Testis (tissue), 5 donors: Measurements from ENCODE around the gene EXOC8. TPM values are rescaled to one million over a fixed set of nuclear protein-coding genes. Genes with fewer than 3 reads are reported as not detected.
A peak's percentile ranks its signal among the peaks of the same experiment; 100 is the strongest.

ENCODE experiments used
- DNase-seq: peaks from one replicate; pipeline ENCODE4 v3.0.0-alpha.2; 2019
- H3K27ac ChIP-seq, 2 donors: fragments of 200-600 bp; sonication (generic); one replicate each; pipeline ENCODE4 v1.5.1; 2019
- H3K27me3 ChIP-seq: fragments of 200-600 bp; sonication (generic); one replicate; pipeline ENCODE4 v1.5.1; 2019
- H3K36me3 ChIP-seq: fragments of 200-600 bp; sonication (generic); one replicate; pipeline ENCODE4 v1.5.1; 2017; ENCODE audit warnings: low read depth; ENCODE audit errors: missing control alignments
- H3K4me1 ChIP-seq: fragments of 200-600 bp; sonication (generic); one replicate; pipeline ENCODE4 v1.5.1; 2019
- H3K4me3 ChIP-seq, 2 donors: fragments of 200-600 bp; sonication (generic); one replicate each; pipeline ENCODE4 v1.5.1; 2017 to 2019
- H3K9me3 ChIP-seq: fragments of 200-600 bp; sonication (generic); one replicate; pipeline ENCODE4 v1.5.1; 2017
- CTCF ChIP-seq, 3 experiments: fragments of 450-650 bp in 2 of 3; fragments of 200-600 bp in 1 of 3; sonication (generic) in 1 of 3; IDR thresholded peaks; one replicate each; pipeline ENCODE4 v1.5.1; 2016 to 2019; ENCODE audit warnings: antibody characterized with exemption in 3 of 3, mild to moderate bottlenecking in 2 of 3, moderate library complexity in 1 of 3
- POLR2A ChIP-seq: fragments of 450-650 bp; IDR thresholded peaks from one replicate; pipeline ENCODE4 v1.6.1; 2017; ENCODE audit warnings: antibody characterized with exemption, mild to moderate bottlenecking, moderate library complexity
- WGBS, 2 donors: methylation state at CpG; one replicate each; pipeline ENCODE4 v1.1.5; 2018; 5-methylcytosine and 5-hydroxymethylcytosine counted together
- intact Hi-C: fragments of 100-400 bp; cut with DNase I; formaldehyde crosslinking; loops from one replicate; pipeline ENCODE4 v1.15.1; 2023; ENCODE audit warnings: low total_unique reads
- long read RNA-seq, 2 donors: transcript quantifications; one replicate each; lab custom pipeline, GENCODE V29; 2026
- polyA plus RNA-seq: library from polyadenylated mRNA; stranded (reverse); fragments of 350-450 nt; fragmentation: Illumina TruSeq; extraction: RNeasy Lipid Tissue Mini Kit (QIAGEN cat#74804); gene quantifications from one replicate; pipeline ENCODE4 v1.2.3, GENCODE V29; 2014; ENCODE audit warnings: low read depth, low replicate concordance; ENCODE audit not compliant: insufficient read depth
- total RNA-seq, 2 donors: library from RNA; depleted of rRNA; stranded (reverse); fragments of >200 nt; gene quantifications; one replicate each; pipeline ENCODE4 v1.2.3, GENCODE V29; 2016

EXOC8 gene
- total RNA-seq (10 to 100 TPM; 13.9 to 14.7 TPM), polyA plus RNA-seq (9.3 TPM)
- long read RNA-seq, donor 1, full-length matches to known transcripts: 20 of 20 reads
- long read RNA-seq, donor 1, partial matches to known transcripts: 0 of 20 reads
- long read RNA-seq, donor 1, other reads (novel, unspliced or antisense): 0 of 20 reads
- long read RNA-seq, donor 2, full-length matches to known transcripts: 13 of 13 reads
- long read RNA-seq, donor 2, partial matches to known transcripts: 0 of 13 reads
- long read RNA-seq, donor 2, other reads (novel, unspliced or antisense): 0 of 13 reads

- DNase-seq: peak; percentile 94
- H3K9me3 ChIP-seq: no peaks in the 10 kb centered on the region
- H3K27ac ChIP-seq: peak within 1 kb of the TSS; percentile 90 to 92
- intact Hi-C loops: no loop called here
- peak within 1 kb of the TSS; percentile 83 to 98 for H3K4me3 ChIP-seq
- peaks cover 35% of the 10 kb centered on the region for H3K4me1 ChIP-seq
- no peaks in the 10 kb centered on the region for H3K27me3 ChIP-seq
- WGBS, 2 donors: 0% methylated on average over 2 to 68 of the region's 74 CpGs
- no peaks in the 10 kb centered on the region for H3K36me3 ChIP-seq
- TF ChIP-seq POLR2A (peak; percentile 29), CTCF (IDR thresholded peaks at IDR 0.05) (peak in 1 of 3 experiments; percentile 2)
Observed at GRCh38 chr1:231337472-231338269, at the start of gene EXOC8. TSS of gene EXOC8 (minus strand) at chr1:231337852. CDS start at chr1:231337745, 107 bp downstream.

GRCh38 chr1:231386466-231386865 is 48.8 kb upstream of the EXOC8 start:
- no peak for DNase-seq
- Histone ChIP-seq H3K27ac (no peak overlapping the region), H3K4me1 (peaks cover 10% of the 10 kb centered on the region), H3K27me3 (no peaks in the 10 kb centered on the region), H3K36me3 (no peaks in the 10 kb centered on the region), H3K4me3 (no peak overlapping the region), H3K9me3 (no peaks in the 10 kb centered on the region)
- intact Hi-C loops: no loop called here
- TF ChIP-seq POLR2A: no peak
- no peak for TF ChIP-seq CTCF (IDR thresholded peaks at IDR 0.05)

GRCh38 chr1:231385416-231385748 is 47.7 kb upstream of the EXOC8 start:
- TF ChIP-seq POLR2A (no peak), CTCF (IDR thresholded peaks at IDR 0.05) (no peak)
- Histone ChIP-seq H3K9me3 (no peaks in the 10 kb centered on the region), H3K27ac (no peak overlapping the region), H3K4me1 (peaks cover 10% of the 10 kb centered on the region), H3K36me3 (no peaks in the 10 kb centered on the region), H3K4me3 (no peak overlapping the region), H3K27me3 (no peaks in the 10 kb centered on the region)
- no peak for DNase-seq
- intact Hi-C loops: no loop called here
- WGBS, 2 donors: 96 to 97% methylated on average over 2 of the region's 2 CpGs

GRCh38 chr1:231384696-231385415 is 47.2 kb upstream of the EXOC8 start:
- Histone ChIP-seq H3K4me3 (no peak overlapping the region), H3K4me1 (peaks cover 10% of the 10 kb centered on the region), H3K27me3 (no peaks in the 10 kb centered on the region), H3K27ac (no peak overlapping the region), H3K36me3 (no peaks in the 10 kb centered on the region), H3K9me3 (no peaks in the 10 kb centered on the region)
- DNase-seq: no peak
- TF ChIP-seq POLR2A (no peak), CTCF (IDR thresholded peaks at IDR 0.05) (no peak)
- intact Hi-C loops: no loop called here
- WGBS, 2 donors: 93 to 97% methylated on average over 6 of the region's 6 CpGs
